Epithelial cell of proximal tubule (primary cell): Measurements from ENCODE around the gene PLAC1. TPM values are rescaled to one million over a fixed set of nuclear protein-coding genes. Genes with fewer than 3 reads are reported as not detected.

Experiments used
- DNase-seq: peaks from one replicate; pipeline ENCODE4 v3.0.0-alpha.2; 2011; ENCODE audit warnings: low read depth
- H3K4me3 ChIP-seq: 2 replicates; pipeline ENCODE4 v1.5.1; 2011; ENCODE audit warnings: low read depth, mild to moderate bottlenecking, low read length
- total RNA-seq: library from RNA; depleted of rRNA; stranded (reverse); fragments of >200 nt; gene quantifications from 2 replicates; pipeline ENCODE4 v1.2.3, GENCODE V29; 2015
- TF ChIP-seq, protein P1 (sequence below): conservative IDR thresholded peaks from 2 replicates; pipeline ENCODE4 v1.5.1; 2012; ENCODE audit warnings: low read depth, mild to moderate bottlenecking, low read length

PLAC1 gene
- total RNA-seq, 1 donor from 2014 or later, result not detected

DNA sequence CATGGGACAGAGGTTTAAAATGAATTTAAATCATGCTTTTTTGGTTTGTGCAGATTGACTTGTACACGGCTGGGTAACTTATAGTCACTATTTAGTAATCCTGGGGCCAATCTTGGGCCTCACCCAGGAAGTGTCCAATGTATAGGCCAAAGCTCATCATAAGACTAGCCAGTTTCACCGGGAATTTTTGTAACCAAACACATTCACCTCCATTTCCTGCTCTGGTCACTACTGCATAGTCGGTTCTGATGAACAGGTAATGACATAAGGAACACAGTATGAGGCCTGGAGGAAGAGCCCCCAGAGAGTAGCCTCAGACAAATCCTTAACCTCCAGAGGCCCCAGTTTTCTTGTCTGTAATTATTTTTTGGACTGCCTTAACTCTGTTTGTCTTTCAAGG, 116.4 kb downstream of the PLAC1 start:
- no peak for DNase-seq
- H3K4me3 ChIP-seq, result no peak overlapping the region
- TF ChIP-seq, protein P1, sequence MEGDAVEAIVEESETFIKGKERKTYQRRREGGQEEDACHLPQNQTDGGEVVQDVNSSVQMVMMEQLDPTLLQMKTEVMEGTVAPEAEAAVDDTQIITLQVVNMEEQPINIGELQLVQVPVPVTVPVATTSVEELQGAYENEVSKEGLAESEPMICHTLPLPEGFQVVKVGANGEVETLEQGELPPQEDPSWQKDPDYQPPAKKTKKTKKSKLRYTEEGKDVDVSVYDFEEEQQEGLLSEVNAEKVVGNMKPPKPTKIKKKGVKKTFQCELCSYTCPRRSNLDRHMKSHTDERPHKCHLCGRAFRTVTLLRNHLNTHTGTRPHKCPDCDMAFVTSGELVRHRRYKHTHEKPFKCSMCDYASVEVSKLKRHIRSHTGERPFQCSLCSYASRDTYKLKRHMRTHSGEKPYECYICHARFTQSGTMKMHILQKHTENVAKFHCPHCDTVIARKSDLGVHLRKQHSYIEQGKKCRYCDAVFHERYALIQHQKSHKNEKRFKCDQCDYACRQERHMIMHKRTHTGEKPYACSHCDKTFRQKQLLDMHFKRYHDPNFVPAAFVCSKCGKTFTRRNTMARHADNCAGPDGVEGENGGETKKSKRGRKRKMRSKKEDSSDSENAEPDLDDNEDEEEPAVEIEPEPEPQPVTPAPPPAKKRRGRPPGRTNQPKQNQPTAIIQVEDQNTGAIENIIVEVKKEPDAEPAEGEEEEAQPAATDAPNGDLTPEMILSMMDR, result no peak

DNA sequence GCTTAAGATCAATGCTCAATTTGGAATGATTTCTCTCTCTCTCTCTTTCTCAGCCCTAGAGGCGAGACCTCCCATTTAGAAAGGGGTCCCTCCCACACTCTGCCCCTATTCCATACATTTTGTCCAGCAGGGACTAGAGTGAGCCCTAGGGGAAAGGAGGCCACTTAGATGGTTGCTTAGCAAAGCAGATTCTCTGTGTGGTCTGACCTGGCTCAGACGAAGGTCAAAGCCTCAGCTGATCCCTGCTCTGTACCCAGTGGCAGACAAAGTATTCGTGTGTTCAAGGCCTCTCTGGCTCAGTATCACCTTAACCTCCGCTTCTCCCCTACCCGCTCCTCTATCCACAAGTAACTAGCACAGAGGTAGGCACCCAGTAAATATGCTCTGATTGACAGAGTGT, 120.0 kb downstream of the PLAC1 start:
- DNase-seq, result no peak
- no peak overlapping the region for H3K4me3 ChIP-seq
- TF ChIP-seq, protein P1, result no peak

DNA sequence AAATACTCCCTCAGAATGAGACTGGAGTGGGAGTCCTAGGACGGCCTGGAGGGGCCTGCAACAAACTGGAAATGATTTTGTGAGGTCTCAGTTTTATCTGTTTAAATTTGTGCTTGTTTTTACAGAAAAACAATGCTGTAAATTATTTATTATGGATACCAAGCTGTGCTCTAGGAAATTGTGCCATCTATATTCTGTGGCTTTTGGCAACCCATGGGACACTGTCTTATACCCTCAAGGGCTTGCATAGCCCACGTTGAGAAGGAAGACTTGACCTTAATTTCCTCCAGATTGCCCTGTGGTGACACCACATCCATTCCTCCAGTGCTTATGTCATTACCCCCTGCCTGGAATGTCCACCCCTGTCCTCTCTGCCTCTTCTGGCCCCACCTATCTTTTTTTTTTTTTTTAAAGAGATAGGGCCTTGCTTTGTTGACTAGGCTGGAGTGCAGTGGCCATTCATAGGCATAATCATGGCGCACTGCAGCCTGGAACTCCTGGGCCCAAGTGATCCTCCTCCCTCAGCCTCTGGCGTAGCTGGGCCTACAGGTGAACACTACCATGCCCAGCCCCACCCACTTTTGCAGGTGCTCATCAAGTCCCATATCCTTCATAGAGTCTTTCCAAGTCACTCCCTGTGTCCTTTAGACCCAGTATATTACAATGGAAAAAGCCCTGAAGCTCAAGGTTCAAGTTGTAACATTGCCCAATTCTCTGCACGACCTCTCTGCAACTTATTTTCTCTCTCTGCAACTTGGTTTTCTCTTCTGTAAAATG, 120.9 kb downstream of the PLAC1 start:
- no peak for DNase-seq
- TF ChIP-seq, protein P1, result no peak
- H3K4me3 ChIP-seq, result no peak overlapping the region

DNA sequence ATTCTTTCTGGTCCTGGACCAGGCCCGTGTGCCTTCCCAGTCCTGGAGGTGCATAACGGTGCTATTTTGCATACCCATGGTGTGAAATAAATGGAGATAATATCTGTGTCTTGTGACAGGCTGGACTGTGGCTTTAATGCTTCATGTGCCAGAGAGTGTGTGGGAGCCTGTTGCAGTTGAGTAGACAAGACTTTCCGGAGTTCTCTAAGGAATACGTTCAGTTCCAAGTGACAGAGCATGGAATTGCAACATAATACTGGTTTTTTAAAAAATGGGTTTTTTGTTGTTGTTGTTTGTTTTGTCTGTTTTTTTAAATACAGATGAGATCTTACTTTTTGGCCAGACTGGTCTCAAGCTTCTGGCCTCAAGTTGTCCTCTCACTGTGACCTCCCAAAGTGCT, 124.3 kb downstream of the PLAC1 start:
- TF ChIP-seq, protein P1, result no peak
- H3K4me3 ChIP-seq, result no peak overlapping the region
- no peak for DNase-seq

DNA sequence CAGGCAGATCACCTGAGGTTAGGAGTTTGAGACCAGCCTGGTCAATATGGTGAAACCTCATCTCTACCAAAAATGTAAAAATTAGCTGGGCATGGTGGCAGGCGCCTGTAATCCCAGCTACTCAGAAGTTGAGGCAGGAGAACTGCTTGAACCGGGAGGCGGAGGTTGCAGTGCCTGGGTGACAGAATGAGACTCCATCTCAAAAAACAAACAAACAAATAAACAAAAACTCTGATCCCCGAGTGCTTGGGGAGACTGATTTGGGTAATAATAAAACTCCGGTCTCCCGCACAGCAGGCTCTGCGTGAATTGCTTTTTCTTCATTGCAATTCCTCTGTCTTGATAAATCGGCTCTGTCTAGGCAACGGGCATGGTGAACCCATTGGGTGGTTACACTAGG, 124.9 kb downstream of the PLAC1 start:
- TF ChIP-seq, protein P1, result no peak
- H3K4me3 ChIP-seq, result no peak overlapping the region

DNA sequence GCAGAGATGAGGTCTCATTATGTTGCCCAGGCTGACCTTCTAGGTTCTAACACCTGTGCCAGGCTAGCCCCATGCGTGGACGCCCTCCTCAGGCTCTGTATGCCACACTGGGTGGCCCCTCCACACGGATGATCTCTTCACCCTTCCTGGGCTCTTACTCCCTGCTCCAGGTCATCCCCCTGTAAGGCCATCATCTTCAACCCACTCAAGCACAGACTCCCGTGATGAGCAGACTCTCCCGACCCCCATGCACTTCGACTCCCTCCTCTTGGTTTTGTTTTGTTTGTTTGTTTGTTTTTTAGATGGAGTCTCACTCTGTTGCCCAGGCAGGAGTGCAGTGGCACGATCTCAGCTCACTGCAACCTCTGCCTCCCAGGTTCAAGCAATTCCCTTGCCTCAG, 127.4 kb downstream of the PLAC1 start:
- DNase-seq, result no peak
- TF ChIP-seq, protein P1, result no peak
- H3K4me3 ChIP-seq, result no peak overlapping the region

More for the DNA sequence above, 124.9 kb downstream of the PLAC1 start:
- DNase-seq, result no peak

DNA sequence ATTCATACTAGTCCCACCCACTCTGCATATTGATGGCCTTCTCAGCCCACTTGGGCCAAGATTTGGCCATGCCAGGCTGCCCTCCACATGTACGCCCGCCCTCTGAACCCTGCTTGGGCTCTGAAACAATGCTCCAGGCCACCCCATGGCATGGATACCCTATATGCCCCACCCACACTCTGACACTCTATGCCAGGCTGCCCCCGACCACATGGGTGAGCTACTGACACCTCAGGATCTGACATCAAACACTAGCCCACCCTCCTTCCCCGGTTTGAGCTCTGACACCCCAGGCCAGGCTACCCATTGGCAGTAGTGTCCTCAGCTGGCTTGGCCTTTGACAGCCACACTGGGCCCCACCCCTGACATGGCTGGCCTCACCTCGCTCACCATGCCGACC, 128.8 kb downstream of the PLAC1 start:
- TF ChIP-seq, protein P1, result no peak
- DNase-seq, result no peak
- no peak overlapping the region for H3K4me3 ChIP-seq
